Mesendoderm (in vitro differentiated cells): ENCODE measurements around the gene AFDN.
A peak's percentile ranks its signal among the peaks of the same experiment; 100 is the strongest.

Source experiments
- DNase-seq: peaks from one replicate; pipeline ENCODE4 v3.0.0; 2013
- H2AK5ac ChIP-seq: 2 replicates; pipeline ENCODE4 v1.6.1; 2013; ENCODE audit warnings: low read length, inconsistent platforms
- H2BK120ac ChIP-seq: 2 replicates; pipeline ENCODE4 v1.6.1; 2013; ENCODE audit warnings: low read depth, mild to moderate bottlenecking, low read length, moderate library complexity, mixed read lengths
- H2BK15ac ChIP-seq: replicated peaks from 2 replicates; pipeline ENCODE4 v1.6.1; 2013; ENCODE audit warnings: low read depth, mild to moderate bottlenecking, moderate library complexity
- H2BK5ac ChIP-seq: 2 replicates; pipeline ENCODE4 v1.6.1; 2013; ENCODE audit warnings: low read length, inconsistent platforms
- H3K18ac ChIP-seq: 2 replicates; pipeline ENCODE4 v1.6.1; 2013; ENCODE audit warnings: mild to moderate bottlenecking, low read length, mixed read lengths
- H3K23ac ChIP-seq: one replicate; pipeline ENCODE4 v1.6.1; 2013; ENCODE audit warnings: low read length
- H3K27ac ChIP-seq: 2 replicates; pipeline ENCODE4 v1.5.1; 2013; ENCODE audit warnings: low read depth, mild to moderate bottlenecking, inconsistent platforms, low read length, moderate library complexity
- H3K27me3 ChIP-seq: 2 replicates; pipeline ENCODE4 v1.6.1; 2013; ENCODE audit warnings: low read length, control low read depth, mild to moderate bottlenecking, inconsistent platforms; ENCODE audit not compliant: insufficient read depth, poor library complexity
- H3K36me3 ChIP-seq: 2 replicates; pipeline ENCODE4 v1.6.1; 2013; ENCODE audit warnings: low read length, inconsistent platforms; ENCODE audit not compliant: control insufficient read depth, insufficient read depth
- H3K4ac ChIP-seq: one replicate; pipeline ENCODE4 v1.6.1; 2013; ENCODE audit warnings: low read depth, mild to moderate bottlenecking, low read length, moderate library complexity
- H3K4me1 ChIP-seq: 2 replicates; pipeline ENCODE4 v1.6.1; 2013; ENCODE audit warnings: low read depth, low read length, inconsistent platforms; ENCODE audit not compliant: control insufficient read depth
- H3K4me2 ChIP-seq: 2 replicates; pipeline ENCODE4 v1.6.1; 2013; ENCODE audit warnings: low read length
- H3K4me3 ChIP-seq: 2 replicates; pipeline ENCODE4 v1.5.1; 2013; ENCODE audit warnings: mild to moderate bottlenecking, low read length
- H3K56ac ChIP-seq: one replicate; pipeline ENCODE4 v1.6.1; 2013; ENCODE audit warnings: low read length
- H3K79me1 ChIP-seq: 2 replicates; pipeline ENCODE4 v1.6.1; 2013; ENCODE audit warnings: low read length, inconsistent platforms
- H3K79me2 ChIP-seq: 2 replicates; pipeline ENCODE4 v1.6.1; 2013; ENCODE audit warnings: mild to moderate bottlenecking, low read length; ENCODE audit not compliant: control insufficient read depth, insufficient read depth
- H3K9ac ChIP-seq: 2 replicates; pipeline ENCODE4 v1.6.1; 2013; ENCODE audit warnings: low read length, inconsistent platforms
- H4K5ac ChIP-seq: one replicate; pipeline ENCODE4 v1.6.1; 2013; ENCODE audit warnings: low read length
- H4K8ac ChIP-seq: one replicate; pipeline ENCODE4 v1.6.1; 2013; ENCODE audit warnings: low read depth, mild to moderate bottlenecking, control low read depth, low read length, moderate library complexity
- WGBS: extraction: QIAGEN DNeasy Blood & Tissue Kit; methylation state at CpG from one replicate; pipeline ENCODE4 v1.1.7; 2013; ENCODE audit warnings: low lambda C conversion rate, missing lambda C conversion rate; ENCODE audit not compliant: insufficient coverage; ENCODE audit errors: extremely low coverage; 5-methylcytosine and 5-hydroxymethylcytosine counted together

AFDN gene

DNA sequence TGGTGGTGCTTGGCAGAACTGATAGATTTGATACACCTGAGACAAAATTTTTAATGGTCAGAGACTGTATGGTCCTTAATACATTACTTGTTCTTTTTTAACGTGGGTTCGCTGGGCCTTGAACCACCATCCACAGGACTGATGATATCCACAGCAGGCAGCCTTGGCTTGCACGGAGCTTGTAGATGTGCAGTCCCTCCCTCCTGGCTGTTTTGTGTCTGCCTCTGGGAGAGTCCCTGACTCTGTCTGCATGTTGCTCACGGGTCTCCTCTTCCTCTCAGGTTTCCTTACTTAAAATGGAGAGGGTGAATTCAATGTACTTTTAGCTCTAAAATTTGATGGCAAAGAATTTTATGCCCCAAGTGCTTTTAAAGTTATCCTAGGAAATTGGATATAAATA is 188.3 kb downstream of the AFDN start:
- no peak overlapping the region for H2BK5ac ChIP-seq
- H3K36me3 ChIP-seq = no peaks in the 10 kb centered on the region
- no peak overlapping the region for H2BK120ac ChIP-seq
- no peaks in the 10 kb centered on the region for H3K79me2 ChIP-seq
- no peak overlapping the region for H3K56ac ChIP-seq
- H3K27ac ChIP-seq = no peak overlapping the region
- no peaks in the 10 kb centered on the region for H3K27me3 ChIP-seq
- H3K4ac ChIP-seq = no peak overlapping the region
- no peak overlapping the region for H3K4me3 ChIP-seq
- no peak overlapping the region for H2AK5ac ChIP-seq
- no peak overlapping the region for H3K4me2 ChIP-seq
- H2BK15ac ChIP-seq = no peak overlapping the region
- no peak overlapping the region for H3K18ac ChIP-seq
- H4K8ac ChIP-seq = no peak overlapping the region
- no peaks in the 10 kb centered on the region for H3K4me1 ChIP-seq
- no peaks in the 10 kb centered on the region for H3K79me1 ChIP-seq
- no peak overlapping the region for H4K5ac ChIP-seq
- no peak overlapping the region for H3K23ac ChIP-seq
- WGBS = no CpG with 5 or more reads among the region's 4 CpGs
- no peak for DNase-seq
- H3K9ac ChIP-seq = no peak overlapping the region

DNA sequence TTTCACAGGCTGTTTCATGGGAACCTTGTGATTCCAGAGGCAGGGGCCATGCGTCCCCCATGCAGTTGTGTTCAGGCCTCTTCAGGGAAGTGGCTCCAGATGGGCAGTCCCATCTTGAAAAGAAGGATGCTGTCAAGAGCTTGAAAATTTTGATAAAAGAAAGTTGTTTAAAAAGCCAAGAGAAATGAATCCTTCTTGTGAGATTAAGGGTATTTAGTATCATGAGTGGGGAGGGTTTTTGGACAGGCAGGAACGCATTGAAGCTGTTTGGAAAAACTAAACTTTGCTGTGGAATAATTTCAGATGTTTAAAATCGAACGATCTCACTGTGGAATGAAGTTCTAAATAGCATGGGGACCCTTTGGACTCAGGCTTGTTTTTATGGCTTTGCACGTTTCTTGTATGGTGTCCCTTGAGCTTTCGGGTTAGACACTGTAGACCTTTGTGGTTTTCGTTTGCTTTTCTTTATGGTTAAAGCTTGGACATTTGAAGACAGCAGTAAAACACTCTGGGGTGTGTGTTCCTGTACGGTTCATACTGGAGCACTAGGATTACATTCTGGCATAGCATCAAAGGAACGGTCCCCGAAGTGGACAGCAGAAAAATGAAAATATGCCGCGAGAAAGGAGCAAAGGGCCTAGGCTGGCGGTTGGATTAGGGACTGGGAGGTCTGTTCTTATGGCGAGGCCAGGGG is 188.9 kb downstream of the AFDN start:
- no peak overlapping the region for H3K18ac ChIP-seq
- H3K4me2 ChIP-seq = no peak overlapping the region
- no peaks in the 10 kb centered on the region for H3K36me3 ChIP-seq
- H3K27me3 ChIP-seq = no peaks in the 10 kb centered on the region
- DNase-seq = no peak
- no peak overlapping the region for H3K4ac ChIP-seq
- H2BK15ac ChIP-seq = no peak overlapping the region
- H4K8ac ChIP-seq = no peak overlapping the region
- H4K5ac ChIP-seq = no peak overlapping the region
- no peak overlapping the region for H3K23ac ChIP-seq
- WGBS = no CpG with 5 or more reads among the region's 14 CpGs
- H2BK120ac ChIP-seq = no peak overlapping the region
- H2BK5ac ChIP-seq = no peak overlapping the region
- no peaks in the 10 kb centered on the region for H3K79me1 ChIP-seq
- H3K27ac ChIP-seq = no peak overlapping the region
- H3K9ac ChIP-seq = no peak overlapping the region
- no peaks in the 10 kb centered on the region for H3K4me1 ChIP-seq
- H3K4me3 ChIP-seq = no peak overlapping the region
- H3K79me2 ChIP-seq = no peaks in the 10 kb centered on the region
- H2AK5ac ChIP-seq = no peak overlapping the region
- H3K56ac ChIP-seq = no peak overlapping the region

DNA sequence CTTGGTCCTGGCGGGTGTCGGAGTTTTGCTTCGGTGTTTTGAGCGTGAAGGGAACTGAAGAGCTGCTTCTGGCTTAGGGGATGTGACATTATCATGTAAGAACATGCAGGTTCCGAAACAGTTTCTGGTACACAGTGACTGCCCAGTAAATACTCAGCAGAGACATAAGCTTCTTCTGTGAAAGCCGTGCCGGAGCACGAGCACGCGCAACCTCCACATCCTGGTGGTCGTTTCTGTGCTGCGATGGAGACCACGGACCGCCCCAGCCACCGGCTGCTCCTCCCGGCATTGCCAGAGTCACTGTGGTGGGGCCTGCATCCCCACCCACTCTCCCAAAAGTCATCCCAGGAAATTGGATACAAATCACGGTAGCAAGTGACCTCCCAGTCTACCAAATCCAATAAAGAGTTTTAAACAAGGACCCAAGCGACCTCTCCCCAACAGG is 189.5 kb downstream of the AFDN start:
- Histone ChIP-seq H4K8ac (no peak overlapping the region), H2BK15ac (no peak overlapping the region), H3K79me2 (no peaks in the 10 kb centered on the region), H2BK5ac (no peak overlapping the region), H3K79me1 (no peaks in the 10 kb centered on the region), H3K18ac (no peak overlapping the region), H2BK120ac (no peak overlapping the region), H3K9ac (no peak overlapping the region), H3K27me3 (no peaks in the 10 kb centered on the region), H3K23ac (no peak overlapping the region), H4K5ac (no peak overlapping the region), H3K4ac (no peak overlapping the region), H3K27ac (no peak overlapping the region), H3K4me3 (no peak overlapping the region), H3K4me1 (no peaks in the 10 kb centered on the region), H3K4me2 (no peak overlapping the region), H2AK5ac (no peak overlapping the region), H3K36me3 (no peaks in the 10 kb centered on the region), H3K56ac (no peak overlapping the region)
- no CpG with 5 or more reads among the region's 18 CpGs for WGBS
- DNase-seq = no peak

DNA sequence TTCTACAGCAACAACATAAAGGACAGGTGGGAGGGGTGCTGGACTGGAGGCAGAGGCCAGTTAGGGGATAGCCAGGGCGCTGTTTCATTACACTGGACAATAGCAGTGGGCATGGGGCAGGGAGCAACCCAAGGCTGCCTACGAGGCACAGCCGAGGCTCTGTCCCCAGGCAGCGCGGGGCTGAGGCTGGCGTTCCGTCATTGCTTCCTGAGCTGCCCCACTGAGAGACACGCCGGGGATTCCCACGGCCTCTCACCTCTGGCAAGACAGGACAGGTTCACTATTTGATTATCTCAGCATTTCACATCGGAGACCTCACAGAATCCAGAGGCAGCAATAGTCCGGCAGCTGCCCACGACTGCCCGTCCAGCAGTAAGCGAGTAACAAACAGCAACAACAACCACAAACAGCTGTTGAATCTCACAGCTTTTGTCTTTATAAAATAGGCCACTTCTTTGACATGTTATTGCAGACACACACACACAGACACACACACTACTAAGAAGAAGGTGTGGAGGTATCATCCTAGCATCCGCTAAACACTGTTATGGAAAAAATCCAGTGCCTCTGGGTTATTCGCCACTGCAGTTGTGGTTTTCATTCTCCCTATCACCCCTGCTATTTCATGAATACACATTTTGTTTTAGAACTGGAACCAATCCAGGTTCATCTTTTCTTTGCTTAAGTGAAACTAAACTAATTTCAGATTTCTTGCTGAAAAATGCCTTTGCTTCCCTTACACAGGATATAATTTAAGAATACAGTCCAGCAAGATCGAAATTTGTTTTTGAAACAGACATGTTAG is 190.2 kb downstream of the AFDN start:
- no peak for DNase-seq
- Histone ChIP-seq H3K9ac (no peak overlapping the region), H3K27ac (no peak overlapping the region)

DNA sequence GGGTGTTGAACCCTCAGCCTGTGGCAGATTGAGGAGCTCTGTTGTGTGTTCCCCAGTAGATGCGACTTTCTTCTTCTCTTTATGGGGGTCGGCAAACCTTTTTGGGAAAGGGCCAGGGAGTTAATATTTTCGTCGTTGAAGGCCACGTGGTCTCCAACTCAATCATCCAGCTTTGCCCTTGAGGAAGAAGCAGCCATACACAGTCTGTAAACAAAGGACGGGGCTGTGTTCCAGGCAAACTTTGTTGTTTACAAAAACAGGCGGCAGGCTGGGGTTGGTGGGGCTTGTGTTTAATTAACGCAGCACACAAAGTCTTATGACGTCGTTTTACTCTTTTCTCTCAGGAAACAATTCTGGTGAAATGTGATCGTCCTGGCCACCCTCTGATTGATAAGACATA is 190.9 kb downstream of the AFDN start:
- Histone ChIP-seq H3K79me2 (no peaks in the 10 kb centered on the region), H2AK5ac (no peak overlapping the region), H3K4me2 (no peak overlapping the region), H3K4me1 (no peaks in the 10 kb centered on the region), H3K36me3 (no peaks in the 10 kb centered on the region), H3K18ac (no peak overlapping the region), H3K27me3 (no peaks in the 10 kb centered on the region), H3K4me3 (no peak overlapping the region), H3K23ac (no peak overlapping the region), H3K27ac (no peak overlapping the region), H4K8ac (no peak overlapping the region), H3K9ac (no peak overlapping the region), H2BK15ac (no peak overlapping the region), H2BK120ac (no peak overlapping the region), H3K79me1 (no peaks in the 10 kb centered on the region), H2BK5ac (no peak overlapping the region), H3K4ac (no peak overlapping the region), H4K5ac (no peak overlapping the region), H3K56ac (no peak overlapping the region)
- no CpG with 5 or more reads among the region's 11 CpGs for WGBS
- DNase-seq = no peak

More for the DNA sequence above, 190.2 kb downstream of the AFDN start:
- no peaks in the 10 kb centered on the region for H3K79me1 ChIP-seq
- peak overlapping the region; percentile 60 for H3K56ac ChIP-seq
- H3K4me1 ChIP-seq = no peaks in the 10 kb centered on the region
- no peaks in the 10 kb centered on the region for H3K79me2 ChIP-seq
- H2BK120ac ChIP-seq = no peak overlapping the region
- H4K8ac ChIP-seq = no peak overlapping the region
- H3K4ac ChIP-seq = no peak overlapping the region
- H3K36me3 ChIP-seq = no peaks in the 10 kb centered on the region
- H2BK5ac ChIP-seq = no peak overlapping the region
- no peak overlapping the region for H2BK15ac ChIP-seq
- H3K4me3 ChIP-seq = no peak overlapping the region
- WGBS = no CpG with 5 or more reads among the region's 18 CpGs
- H3K18ac ChIP-seq = no peak overlapping the region
- H2AK5ac ChIP-seq = no peak overlapping the region
- no peaks in the 10 kb centered on the region for H3K27me3 ChIP-seq
- H4K5ac ChIP-seq = no peak overlapping the region
- no peak overlapping the region for H3K4me2 ChIP-seq
- no peak overlapping the region for H3K23ac ChIP-seq
